ENCODE measurements around the gene HTRA3. TPM values are rescaled to one million over a fixed set of nuclear protein-coding genes. Genes with fewer than 3 reads are reported as not detected.

HTRA3 gene
- total and polyA plus RNA-seq, 2 of the 4 experiments (the other 2 are of a cell fraction), result 1.3 to 9.5 TPM

GRCh38 chr4:8221985-8222384 is 47.6 kb upstream of the HTRA3 start:
- H3K18ac ChIP-seq (ENCODE audit: low read depth, low read length), result no peak overlapping the region
- no peak for TF ChIP-seq MAZ (IDR thresholded peaks at IDR 0.05; ENCODE audit: borderline replicate concordance, low read depth, low read length)
- no peak overlapping the region for H3K9ac ChIP-seq (ENCODE audit: low read depth, low read length)

More at GRCh38 chr4:8221985-8222384, 47.6 kb upstream of the HTRA3 start:
- ChIA-PET POLR2A (ENCODE audit: unreplicated experiment) (no interaction called here), CTCF (no interaction called here)
- Histone ChIP-seq H2AFZ (replicated peaks; ENCODE audit: low read length, poor library complexity) (no peak overlapping the region), H2BK15ac (ENCODE audit: low read depth, low read length) (no peak overlapping the region), H3K36me3 (ENCODE audit: control insufficient read depth, insufficient read depth, low read length) (no peaks in the 10 kb centered on the region), H2AK9ac (replicated peaks; ENCODE audit: low read depth, low read length, poor library complexity) (no peak overlapping the region), H2BK20ac (ENCODE audit: low read depth, low read length) (no peak overlapping the region), H3K79me1 (ENCODE audit: low read depth in 1 of 2, low read length in 2 of 2) (no peaks in the 10 kb centered on the region), H3K4me2 (ENCODE audit: low read depth, low read length) (no peak overlapping the region), H3K27ac (ENCODE audit: insufficient read depth, low read length) (no peak overlapping the region), H4K91ac (ENCODE audit: insufficient read depth, low read depth, low read length) (no peak overlapping the region), H4K8ac (ENCODE audit: low read depth in 2 of 2, low read length in 2 of 2) (no peak overlapping the region), H3K23ac (ENCODE audit: low read depth, low read length) (no peak overlapping the region), H3K14ac (replicated peaks; ENCODE audit: low read depth, low read length) (no peak overlapping the region), H4K20me1 (ENCODE audit: insufficient read depth, low read length) (no peaks in the 10 kb centered on the region), H3K9me3 (ENCODE audit: control insufficient read depth, insufficient read depth, low read length) (no peaks in the 10 kb centered on the region), H3K56ac (ENCODE audit: extremely low read depth, insufficient read depth, low read length) (no peak overlapping the region), H3K27me3 (ENCODE audit: control insufficient read depth, insufficient read depth, low read length) (peaks cover 8% of the 10 kb centered on the region; the same call in 1 of the 2 replicates), H2BK5ac (ENCODE audit: low read depth, low read length, poor library complexity, severe bottlenecking) (no peak overlapping the region), H3K9me1 (ENCODE audit: insufficient read depth, low read length) (no peaks in the 10 kb centered on the region), H2AK5ac (ENCODE audit: low read depth, low read length) (no peak overlapping the region), H2BK120ac (ENCODE audit: low read depth, low read length) (no peak overlapping the region), H4K5ac (ENCODE audit: low read depth, low read length) (no peak overlapping the region), H3K4me1 (ENCODE audit: control insufficient read depth, insufficient read depth, low read length) (no peaks in the 10 kb centered on the region), H3K4ac (ENCODE audit: low read depth, low read length) (no peak overlapping the region), H3K4me3 (ENCODE audit: insufficient read depth, low read depth, low read length) (no peak overlapping the region)
- DNase-seq, result no peak
- no peak for ATAC-seq (ENCODE audit: low read depth)
- intact Hi-C loops (cut with micrococcal nuclease) (no loop called here), dilution Hi-C loops (cut with HindIII; ENCODE audit: low sequenced_read_pairs, unreplicated experiment) (no loop called here), in situ Hi-C loops (cut with MboI; ENCODE audit: low sequenced_read_pairs) (loop anchor here (25.0 kb wide), 1 partner anchor 390 kb away; no protein-coding TSS in a partner anchor)
- BruUV-seq (replicated peaks), result no TSS peak

Data from IMR-90 (cell line).